Fibroblast of villous mesenchyme (primary cell): ENCODE results near the gene GALNTL6. TPM values are rescaled to one million over a fixed set of nuclear protein-coding genes. Genes with fewer than 3 reads are reported as not detected.

ENCODE experiments used
- DNase-seq: peaks from one replicate; pipeline ENCODE4 v3.0.0-alpha.2; 2010; ENCODE audit warnings: low read depth
- H3K4me3 ChIP-seq: 2 replicates; pipeline ENCODE4 v1.5.1; 2011; ENCODE audit warnings: low read depth, mild to moderate bottlenecking, low read length
- total RNA-seq: library from RNA; depleted of rRNA; stranded (reverse); fragments of >200 nt; gene quantifications from 2 replicates; pipeline ENCODE4 v1.2.3, GENCODE V29; 2012
- TF ChIP-seq, protein P1 (sequence below): IDR thresholded peaks from 2 replicates; pipeline ENCODE4 v1.5.1; 2012; ENCODE audit warnings: low read depth, mild to moderate bottlenecking, low read length; ENCODE audit not compliant: insufficient read depth

GALNTL6 gene
- total RNA-seq, 1 donor: not detected

DNA sequence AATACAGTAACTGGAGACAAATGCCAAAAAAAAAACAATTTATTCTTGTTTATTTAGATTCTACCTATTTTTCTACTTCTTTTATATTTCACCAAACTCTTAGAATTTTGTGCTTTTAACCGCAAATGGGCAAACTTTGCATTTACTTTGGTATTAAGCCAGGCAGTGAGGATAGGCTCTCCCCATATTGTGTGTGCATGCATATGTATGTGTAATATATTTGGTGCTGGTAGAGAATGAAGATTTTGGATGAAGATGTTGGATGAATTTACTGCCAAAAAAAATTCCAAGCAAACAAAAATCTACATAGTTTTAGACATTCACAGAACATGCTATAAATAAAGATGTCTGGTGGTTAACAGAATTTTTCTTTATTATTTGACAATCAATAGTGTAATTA lies 30.3 kb downstream of the GALNTL6 start:
- no peak for DNase-seq
- no peak overlapping the region for H3K4me3 ChIP-seq
- TF ChIP-seq, protein P1, sequence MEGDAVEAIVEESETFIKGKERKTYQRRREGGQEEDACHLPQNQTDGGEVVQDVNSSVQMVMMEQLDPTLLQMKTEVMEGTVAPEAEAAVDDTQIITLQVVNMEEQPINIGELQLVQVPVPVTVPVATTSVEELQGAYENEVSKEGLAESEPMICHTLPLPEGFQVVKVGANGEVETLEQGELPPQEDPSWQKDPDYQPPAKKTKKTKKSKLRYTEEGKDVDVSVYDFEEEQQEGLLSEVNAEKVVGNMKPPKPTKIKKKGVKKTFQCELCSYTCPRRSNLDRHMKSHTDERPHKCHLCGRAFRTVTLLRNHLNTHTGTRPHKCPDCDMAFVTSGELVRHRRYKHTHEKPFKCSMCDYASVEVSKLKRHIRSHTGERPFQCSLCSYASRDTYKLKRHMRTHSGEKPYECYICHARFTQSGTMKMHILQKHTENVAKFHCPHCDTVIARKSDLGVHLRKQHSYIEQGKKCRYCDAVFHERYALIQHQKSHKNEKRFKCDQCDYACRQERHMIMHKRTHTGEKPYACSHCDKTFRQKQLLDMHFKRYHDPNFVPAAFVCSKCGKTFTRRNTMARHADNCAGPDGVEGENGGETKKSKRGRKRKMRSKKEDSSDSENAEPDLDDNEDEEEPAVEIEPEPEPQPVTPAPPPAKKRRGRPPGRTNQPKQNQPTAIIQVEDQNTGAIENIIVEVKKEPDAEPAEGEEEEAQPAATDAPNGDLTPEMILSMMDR: no peak

DNA sequence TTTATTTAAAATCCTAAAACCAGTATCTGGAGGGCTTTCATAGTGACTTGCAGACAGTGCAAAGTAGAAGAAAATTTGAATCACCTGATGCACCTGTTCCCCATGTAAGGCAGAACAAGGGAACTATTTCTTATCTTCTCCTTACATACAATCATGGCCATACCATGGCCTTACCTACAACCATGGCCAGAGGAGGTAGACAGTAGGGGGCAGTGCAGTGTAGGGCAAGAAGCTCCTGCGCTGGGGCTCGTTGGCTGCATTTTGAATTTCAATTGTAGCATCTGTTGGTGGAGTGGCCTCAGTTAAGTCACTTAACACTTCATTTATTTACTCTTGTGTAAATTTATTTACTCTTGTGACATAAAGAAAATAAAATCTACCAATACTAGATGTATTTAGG lies 33.0 kb downstream of the GALNTL6 start:
- peak; percentile 33 for DNase-seq

DNA sequence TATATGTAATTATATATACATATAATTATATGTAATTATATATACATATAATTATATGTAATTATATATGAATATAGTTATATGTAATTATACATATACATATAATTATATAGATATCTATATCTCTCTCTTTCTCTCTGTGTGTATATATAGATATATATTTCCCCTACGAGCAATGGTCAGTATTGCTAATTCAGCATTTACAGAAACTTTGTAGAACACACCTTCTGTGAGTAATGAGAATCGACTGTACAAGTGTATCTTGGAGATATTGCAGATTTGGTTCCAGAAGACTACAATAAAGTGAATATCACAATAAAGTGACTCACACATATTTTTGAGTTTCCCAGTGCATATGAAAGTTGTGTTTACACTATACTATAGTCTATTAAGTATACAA lies 33.7 kb downstream of the GALNTL6 start:
- TF ChIP-seq, protein P1: no peak
- no peak overlapping the region for H3K4me3 ChIP-seq
- DNase-seq: no peak

More for the DNA sequence above, 33.0 kb downstream of the GALNTL6 start:
- no peak overlapping the region for H3K4me3 ChIP-seq
- TF ChIP-seq, protein P1: peak; percentile 52

DNA sequence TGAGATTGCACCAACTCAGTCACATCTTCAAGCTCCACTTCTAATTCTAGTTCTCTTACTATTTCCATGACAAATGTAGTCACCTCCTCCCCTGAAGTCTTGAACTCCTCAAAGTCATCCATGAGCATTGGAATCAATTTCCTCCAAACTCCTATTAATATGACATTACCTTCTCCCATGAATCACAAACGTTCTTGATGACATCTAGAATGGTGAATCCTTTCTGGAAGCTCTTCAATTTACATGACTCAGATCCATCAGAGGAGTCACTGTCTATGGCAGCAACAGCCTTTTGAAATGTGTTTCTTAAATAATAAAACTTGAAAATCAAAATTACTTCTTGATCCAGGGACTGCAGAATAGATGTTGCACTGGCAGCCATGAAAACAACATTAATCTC lies 34.5 kb downstream of the GALNTL6 start:
- DNase-seq: no peak
- no peak overlapping the region for H3K4me3 ChIP-seq
- TF ChIP-seq, protein P1: no peak

DNA sequence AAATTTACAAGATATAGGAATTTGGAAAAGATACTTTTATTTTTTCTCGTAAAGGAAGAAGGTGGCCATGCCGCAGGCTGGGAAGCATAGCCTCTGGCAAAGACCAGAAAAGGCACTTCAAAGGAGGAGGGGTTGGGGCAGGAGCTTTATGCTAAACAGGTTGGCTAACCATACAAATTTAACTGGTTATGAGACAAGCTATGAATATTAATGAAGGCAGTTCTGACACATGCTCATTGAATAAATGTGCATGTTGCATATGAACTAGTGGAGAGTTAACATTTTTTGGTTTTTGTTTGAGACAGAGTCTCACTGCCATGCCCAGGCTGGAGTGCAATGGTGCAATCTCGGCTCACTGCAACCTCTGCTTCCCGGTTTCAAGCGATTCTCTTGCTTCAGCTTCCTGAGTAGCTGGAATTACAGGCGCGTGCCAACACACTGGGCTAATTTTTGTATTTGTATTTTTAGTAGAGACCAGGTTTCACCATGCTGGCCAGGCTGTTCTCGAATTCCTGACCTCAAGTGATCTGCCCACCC lies 36.5 kb downstream of the GALNTL6 start:
- H3K4me3 ChIP-seq: no peak overlapping the region
- TF ChIP-seq, protein P1: no peak
- no peak for DNase-seq

DNA sequence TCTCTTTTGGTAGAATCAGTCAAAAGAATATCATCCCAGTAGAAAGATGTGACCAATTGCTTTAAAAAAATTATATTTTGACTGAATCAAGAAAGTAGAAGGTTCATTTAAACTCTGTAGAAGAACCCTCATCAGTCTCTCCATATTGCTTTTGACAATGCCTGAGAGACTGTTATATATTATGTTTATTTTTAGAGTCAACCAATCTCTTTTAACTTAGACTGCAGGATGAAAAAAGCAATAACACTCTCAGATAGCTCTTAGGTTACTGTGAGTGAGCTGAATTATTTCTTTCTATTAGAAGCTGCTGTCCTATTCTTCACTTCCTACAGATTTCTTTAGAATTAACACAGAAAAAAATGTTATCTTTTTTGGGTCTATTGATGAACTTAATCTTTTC lies 38.1 kb downstream of the GALNTL6 start:
- TF ChIP-seq, protein P1: no peak
- no peak for DNase-seq
- no peak overlapping the region for H3K4me3 ChIP-seq
